Occipital lobe (tissue), 2 donors: ENCODE data around the gene FRAS1. TPM values are rescaled to one million over a fixed set of nuclear protein-coding genes. Genes with fewer than 3 reads are reported as not detected.
"Not testable (repeated sequence)": the region's sequence is repeated elsewhere in the genome, so short reads cannot be mapped to it uniquely, and the experiment has no call there.

Experiments
- DNase-seq: peaks from one replicate; lab custom pipeline; 2025; lab: John Stamatoyannopoulos, UW
- total RNA-seq: library from RNA; depleted of rRNA; stranded (reverse); fragments of >200 nt; gene quantifications from one replicate; pipeline ENCODE4 v1.2.3, GENCODE V29; 2014

FRAS1 gene
- total RNA-seq, 1 donor from 2014 or later: 7.0 TPM

GRCh38 chr4:78484574-78484973 lies 427.5 kb downstream of the FRAS1 start:
- no peak for DNase-seq

GRCh38 chr4:78493731-78494130 lies 436.6 kb downstream of the FRAS1 start:
- no peak for DNase-seq

- no peak for DNase-seq
Observed at GRCh38 chr4:78496021-78496643, 439.0 kb downstream of the FRAS1 start.

- not testable (repeated sequence) for DNase-seq
Observed at GRCh38 chr4:78506260-78506659, 449.1 kb downstream of the FRAS1 start.

GRCh38 chr4:78509043-78509442 lies 451.9 kb downstream of the FRAS1 start:
- no peak for DNase-seq

GRCh38 chr4:78510108-78510507 lies 453.0 kb downstream of the FRAS1 start:
- no peak for DNase-seq

- no peak for DNase-seq
Observed at GRCh38 chr4:78510681-78511080, 453.6 kb downstream of the FRAS1 start.

GRCh38 chr4:78512357-78512920 lies 455.3 kb downstream of the FRAS1 start:
- DNase-seq: no peak

- no peak for DNase-seq
Observed at GRCh38 chr4:78513411-78513975, 456.4 kb downstream of the FRAS1 start.

GRCh38 chr4:78517050-78517652 lies 460.0 kb downstream of the FRAS1 start:
- DNase-seq: no peak

- no peak for DNase-seq
Observed at GRCh38 chr4:78518561-78518960, 461.4 kb downstream of the FRAS1 start.

- DNase-seq: no peak
Observed at GRCh38 chr4:78519962-78520361, 462.8 kb downstream of the FRAS1 start.

- DNase-seq: no peak
Observed at GRCh38 chr4:78520808-78521226, 463.7 kb downstream of the FRAS1 start.

- DNase-seq: no peak
Observed at GRCh38 chr4:78524009-78524408, 466.9 kb downstream of the FRAS1 start.

- no peak for DNase-seq
Observed at GRCh38 chr4:78525559-78525958, 468.4 kb downstream of the FRAS1 start.

GRCh38 chr4:78527103-78527502 lies 470.0 kb downstream of the FRAS1 start:
- DNase-seq: no peak

GRCh38 chr4:78527555-78527954 lies 470.4 kb downstream of the FRAS1 start:
- no peak for DNase-seq

- no peak for DNase-seq
Observed at GRCh38 chr4:78528327-78528726, 471.2 kb downstream of the FRAS1 start.

- no peak for DNase-seq
Observed at GRCh38 chr4:78529569-78530209, 472.6 kb downstream of the FRAS1 start.

- DNase-seq: no peak
Observed at GRCh38 chr4:78532046-78532445, 474.9 kb downstream of the FRAS1 start.

GRCh38 chr4:78533854-78534253 lies 476.7 kb downstream of the FRAS1 start:
- DNase-seq: no peak

GRCh38 chr4:78534286-78534955 lies 477.3 kb downstream of the FRAS1 start:
- DNase-seq: no peak
